ENCODE data around the gene INTS11.

Gene INTS11

DNA sequence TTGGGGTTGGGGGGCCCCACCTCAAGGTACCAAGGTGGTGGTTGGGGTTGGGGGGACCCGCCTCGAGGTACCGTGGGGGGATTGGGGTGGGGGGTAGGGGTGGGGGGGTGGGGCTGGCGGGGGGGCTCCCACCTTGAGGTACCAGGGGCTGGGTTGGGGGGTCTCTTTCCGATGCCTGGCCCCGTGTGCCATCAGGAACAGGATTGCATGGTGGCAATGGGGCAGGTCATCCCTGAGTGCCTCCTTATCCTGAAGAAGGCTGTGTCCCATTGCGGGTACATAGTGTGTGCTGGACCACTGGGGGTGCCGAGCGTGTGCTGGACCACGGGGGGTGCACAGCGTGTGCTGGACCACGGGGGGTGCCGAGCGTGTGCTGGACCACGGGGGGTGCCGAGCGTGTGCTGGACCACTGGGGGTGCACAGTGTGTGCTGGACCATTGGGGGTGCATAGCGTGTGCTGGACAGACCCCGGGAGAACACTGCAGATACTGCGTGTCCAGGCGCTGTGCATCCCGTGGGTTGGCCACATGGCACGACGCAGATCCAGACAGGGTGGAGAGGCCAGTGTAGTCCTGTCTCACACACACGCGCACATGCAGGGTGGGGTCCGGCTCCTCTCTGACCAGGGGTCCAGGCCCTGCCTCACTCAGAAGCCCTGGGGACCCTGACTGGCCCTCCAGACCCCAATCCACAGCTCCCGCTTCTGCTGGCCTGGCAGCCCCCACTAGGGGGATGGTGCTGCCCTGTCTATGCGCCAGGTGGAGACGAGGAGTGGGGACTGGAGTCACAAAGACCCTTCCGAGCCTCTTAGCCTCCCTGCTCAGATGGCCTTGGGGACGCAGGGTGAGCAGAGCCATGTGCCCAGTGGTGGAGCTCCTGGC lies 40.0 kb downstream of the INTS11 start:
- no peak for DNase-seq

DNA sequence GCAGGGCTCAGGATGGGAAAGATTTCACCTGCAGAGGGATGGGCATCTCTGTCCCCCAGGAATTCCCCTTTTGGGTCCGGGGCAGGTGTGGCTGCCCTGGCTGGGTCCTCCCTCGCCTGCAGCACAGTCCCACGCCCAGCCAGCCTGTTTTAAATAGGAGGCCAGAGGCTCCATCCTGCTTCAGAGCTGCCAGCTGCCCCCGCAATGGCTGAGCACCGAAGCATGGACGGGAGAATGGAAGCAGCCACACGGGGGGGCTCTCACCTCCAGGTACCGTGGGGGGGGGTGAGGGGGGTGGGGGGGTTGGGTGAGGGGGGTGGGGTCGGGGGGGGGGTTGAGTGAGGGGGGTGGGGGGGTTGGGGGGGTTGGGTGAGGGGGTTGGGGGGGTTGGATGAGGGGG lies 40.6 kb downstream of the INTS11 start:
- DNase-seq = no peak

DNA sequence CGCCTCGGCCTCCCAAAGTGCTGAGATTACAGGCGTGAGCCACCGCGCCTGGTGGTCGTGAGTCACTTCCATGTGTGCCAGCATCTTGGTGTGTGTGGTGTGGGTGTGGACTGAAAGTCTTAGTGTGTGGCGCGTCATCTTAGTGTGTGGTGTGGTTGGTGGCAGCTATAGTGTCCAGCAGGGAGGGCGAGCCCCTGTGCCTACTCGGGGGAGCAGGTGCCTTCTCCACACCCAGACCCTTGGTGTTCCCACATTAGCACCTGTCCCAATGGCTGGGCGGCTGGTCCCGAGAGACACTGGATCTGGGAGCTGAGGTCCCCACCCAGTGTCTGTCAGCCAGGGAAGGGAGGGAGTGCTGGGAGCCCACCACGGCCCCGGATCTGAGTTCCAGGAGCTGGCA lies 41.5 kb downstream of the INTS11 start:
- no peak for DNase-seq

- no peak for DNase-seq
Observed at GRCh38 chr1:1281533-1282321, 42.7 kb downstream of the INTS11 start.

GRCh38 chr1:1280782-1281481 lies 43.5 kb downstream of the INTS11 start:
- DNase-seq = no peak

DNA sequence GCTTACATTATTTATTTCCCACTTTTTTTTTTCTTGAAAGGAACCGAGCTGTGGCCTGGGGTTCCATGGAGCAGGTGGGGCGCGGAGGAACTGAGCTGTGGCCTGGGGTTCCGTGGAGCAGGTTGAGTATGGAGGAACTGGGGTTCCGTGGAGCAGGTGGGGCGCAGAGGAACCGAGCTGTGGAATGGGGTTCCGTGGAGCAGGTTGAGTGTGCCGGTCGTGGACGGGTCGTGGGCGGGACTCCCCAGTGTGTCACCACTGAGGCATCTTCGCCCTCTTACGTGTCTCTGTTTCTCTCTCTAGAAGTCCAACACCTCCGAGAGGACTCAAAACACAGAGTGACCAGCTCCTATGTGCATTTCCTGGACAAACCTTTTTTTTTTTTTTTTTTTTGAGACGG lies 45.4 kb downstream of the INTS11 start:
- DNase-seq = no peak

DNA sequence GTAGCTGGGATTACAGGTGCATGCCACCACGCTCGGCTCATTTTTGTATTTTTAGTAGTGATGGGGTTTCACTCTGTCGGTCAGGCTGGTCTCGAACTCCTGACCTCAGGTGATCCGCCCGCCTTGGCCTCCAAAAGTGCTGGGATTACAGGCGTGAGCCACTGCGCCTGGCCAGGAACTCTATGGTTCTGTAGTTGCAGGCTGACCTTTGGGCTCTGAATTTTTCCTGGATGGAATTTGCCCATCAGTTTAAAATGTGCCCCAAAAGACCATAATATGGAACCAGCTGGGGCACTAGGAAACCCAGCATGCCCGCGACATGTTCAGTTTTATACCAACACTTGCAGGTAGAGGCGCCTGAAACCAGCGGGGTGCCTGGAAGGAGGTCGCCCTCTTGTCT lies 45.8 kb downstream of the INTS11 start:
- no peak for DNase-seq

- DNase-seq = no peak
Observed at GRCh38 chr1:1275836-1276235, 48.6 kb downstream of the INTS11 start.

DNA sequence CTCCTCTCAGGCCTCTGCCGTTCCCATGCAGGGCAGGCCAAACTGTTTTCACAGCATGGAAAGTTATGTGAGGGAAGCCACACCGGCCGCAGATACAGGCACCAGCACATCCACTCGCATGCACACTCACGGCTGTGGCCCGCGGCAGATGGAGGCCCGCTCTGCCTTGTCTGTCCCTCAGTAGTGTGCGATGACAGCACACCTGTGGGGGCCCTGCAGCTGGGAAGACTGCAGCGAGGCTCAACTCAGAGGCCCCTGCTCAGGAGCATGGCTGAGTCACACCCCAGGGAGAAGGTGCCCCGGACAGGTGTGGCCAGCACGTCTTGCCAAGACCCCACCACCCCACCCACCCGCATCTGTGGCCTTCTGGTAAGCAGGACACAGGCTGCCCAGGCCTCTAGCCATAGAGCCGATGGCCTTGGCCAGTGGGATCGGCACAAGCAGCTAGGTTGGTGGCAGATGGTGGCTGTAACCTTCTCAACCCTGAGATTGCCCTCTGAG lies 49.5 kb downstream of the INTS11 start:
- no peak for DNase-seq

- no peak for DNase-seq
Observed at GRCh38 chr1:1274299-1274930, 50.0 kb downstream of the INTS11 start.

GRCh38 chr1:1273512-1274298 lies 50.8 kb downstream of the INTS11 start, which contains the start of gene UBE2J2:
TSS of gene UBE2J2 (minus strand) at chr1:1273854. CDS start at chr1:1267992, 5,862 bp downstream.
- peak; percentile 96 for DNase-seq

GRCh38 chr1:1273209-1273511 lies 51.3 kb downstream of the INTS11 start:
- no peak for DNase-seq

DNA sequence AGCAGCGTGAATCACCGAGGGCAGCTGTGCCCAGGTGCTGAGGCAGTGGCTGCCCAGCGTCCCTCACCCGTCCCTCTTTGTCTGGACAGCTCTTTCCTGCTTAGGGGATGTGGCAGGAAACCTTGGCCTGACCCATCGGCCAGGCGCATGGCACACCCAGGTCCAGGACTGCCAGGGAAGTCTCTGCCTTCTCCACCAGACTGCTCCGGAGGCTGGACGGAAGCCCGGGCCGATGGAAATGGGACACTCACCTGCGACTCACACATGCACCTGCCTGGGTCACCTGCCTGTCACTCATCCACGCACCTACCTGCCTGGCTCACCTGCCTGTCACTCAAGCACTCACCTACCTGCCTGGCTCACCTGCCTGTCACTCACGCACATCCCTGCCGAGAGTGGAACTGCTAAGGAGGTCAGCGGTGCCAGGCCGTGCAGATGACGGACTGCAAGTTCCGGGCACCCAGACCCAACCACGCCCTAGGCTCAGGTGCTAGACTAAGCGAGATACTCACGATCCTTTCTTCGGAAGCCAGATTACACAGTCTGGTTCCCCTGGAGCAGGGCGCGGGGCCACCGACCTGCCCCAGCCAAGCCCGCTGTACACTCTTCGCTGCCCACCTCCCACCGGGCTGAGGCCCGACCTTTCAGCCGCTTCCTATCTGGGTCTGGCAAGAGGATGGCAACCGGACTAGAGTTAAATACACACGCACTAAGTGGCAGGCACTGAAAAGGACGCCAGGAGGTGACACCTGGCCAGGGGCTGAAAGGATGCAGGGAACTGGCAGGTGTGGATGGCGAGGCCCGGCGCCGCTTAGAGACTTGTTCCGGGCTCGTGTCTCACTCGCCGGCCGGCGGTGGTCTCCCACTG lies 51.9 kb downstream of the INTS11 start:
- DNase-seq = no peak

DNA sequence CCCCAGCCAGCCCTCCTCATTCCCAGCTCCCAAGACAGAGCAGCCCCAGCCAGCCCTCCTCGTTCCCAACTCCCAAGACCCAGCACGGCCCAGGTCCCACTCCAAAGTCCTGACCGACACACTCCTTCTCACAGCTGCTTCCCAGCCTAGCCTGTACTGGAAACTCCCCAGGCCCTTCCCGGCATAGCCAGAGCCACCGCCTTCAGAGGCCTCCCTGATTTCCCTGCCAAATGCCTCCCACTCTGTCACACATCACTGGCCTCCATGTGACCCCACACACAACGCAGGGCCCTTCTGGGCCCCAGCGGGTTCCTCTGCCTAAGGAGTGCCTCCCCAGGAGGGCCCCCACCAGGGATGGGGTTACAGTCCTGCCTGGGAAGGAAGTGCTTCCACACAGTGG lies 53.6 kb downstream of the INTS11 start:
- no peak for DNase-seq

DNA sequence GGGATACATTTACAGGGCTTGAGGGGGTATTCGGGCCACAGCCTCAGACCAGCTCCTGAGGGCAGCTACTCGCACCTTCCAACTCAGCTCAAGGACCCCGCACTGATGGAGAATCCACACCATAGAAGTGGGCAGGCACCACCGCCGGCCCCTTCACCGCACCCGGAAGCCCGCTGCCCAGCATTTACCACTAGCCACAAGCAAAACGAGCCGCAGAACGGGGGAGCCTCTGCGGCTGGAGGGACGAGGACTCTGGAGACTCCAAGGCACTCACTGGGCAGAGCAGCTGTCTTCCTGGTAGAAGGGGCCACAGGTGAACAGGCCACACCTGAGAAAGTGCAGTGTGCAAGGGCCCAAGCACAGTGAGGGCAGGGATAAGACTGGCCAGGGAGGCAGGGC lies 56.2 kb downstream of the INTS11 start:
- DNase-seq = no peak

- no peak for DNase-seq
Observed at GRCh38 chr1:1267488-1268283, 56.8 kb downstream of the INTS11 start.

- DNase-seq = no peak
Observed at GRCh38 chr1:1264868-1265272, 59.6 kb downstream of the INTS11 start.

GRCh38 chr1:1264026-1264425 lies 60.4 kb downstream of the INTS11 start:
- no peak for DNase-seq

DNA sequence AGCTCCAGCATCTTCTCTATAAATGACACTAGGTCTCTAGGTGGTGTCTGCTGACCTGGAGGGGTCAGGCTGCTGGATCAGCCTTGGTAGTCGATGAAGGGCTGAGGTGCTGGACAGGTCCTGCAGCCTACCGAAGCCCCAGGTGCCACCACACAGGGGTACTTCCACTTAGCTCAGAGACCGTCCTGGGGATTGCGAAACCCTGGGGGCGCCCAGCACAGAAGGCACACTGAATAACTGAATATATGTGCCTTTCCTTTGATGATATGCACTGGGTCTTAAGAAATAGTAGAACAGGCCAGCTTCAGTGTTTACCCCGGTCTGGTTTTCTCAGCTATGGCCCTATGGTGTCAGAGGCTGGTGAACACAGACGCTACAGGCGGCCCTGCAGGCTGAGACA lies 61.7 kb downstream of the INTS11 start:
- DNase-seq = no peak

DNA sequence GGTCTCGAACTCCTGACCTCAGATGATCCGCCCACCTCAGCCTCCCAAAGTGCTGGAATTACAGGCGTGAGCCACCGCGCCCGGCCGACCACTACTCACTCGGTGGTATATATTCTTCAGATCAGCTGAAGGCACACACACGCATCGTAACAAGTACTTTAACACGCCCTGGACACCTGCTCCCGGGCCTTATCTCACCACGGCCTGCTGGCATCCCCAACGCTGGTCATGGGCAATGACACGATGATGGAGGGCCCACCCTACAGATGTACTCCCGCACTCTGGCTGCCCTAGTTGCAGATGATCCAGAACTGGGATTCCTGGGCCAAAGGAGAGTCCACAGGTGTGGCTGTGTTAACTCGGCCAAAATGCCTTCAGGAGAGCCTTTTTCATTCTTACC lies 62.4 kb downstream of the INTS11 start:
- no peak for DNase-seq

All from activated CD8-positive, alpha-beta memory T cell treated with anti-CD3 and anti-CD28 coated beads for 24 hours (primary cell).